Measurements from ENCODE around the gene PSPC1.

DNA sequence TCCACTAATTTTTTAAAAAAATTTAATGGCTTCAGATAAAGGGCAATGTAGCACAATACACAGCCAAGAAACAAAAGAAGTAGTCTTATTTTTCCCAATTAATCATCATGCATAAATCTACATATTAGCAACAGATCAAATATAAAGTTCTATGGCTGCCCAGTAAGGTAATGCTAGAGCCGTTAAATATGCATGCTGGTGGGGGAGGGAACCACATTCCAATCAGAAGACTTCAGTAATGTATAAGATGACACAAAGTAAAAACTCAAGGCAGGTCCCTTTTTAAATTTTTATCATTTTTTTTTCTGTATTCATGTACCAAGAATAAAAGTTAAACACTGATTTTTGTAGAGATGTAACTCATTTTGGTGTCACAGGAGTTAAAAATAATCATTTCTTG is 87.3 kb downstream of the PSPC1 start:
- TF ChIP-seq CTCF (IDR thresholded peaks at IDR 0.05) (no peak), POLR2A (IDR thresholded peaks at IDR 0.05) (no peak)
